ENCODE results near the gene THSD8. TPM values are rescaled to one million over a fixed set of nuclear protein-coding genes. Genes with fewer than 3 reads are reported as not detected.

The THSD8 gene
- polyA plus RNA-seq, 1 donor from 2014 or later = not detected

GRCh38 chr19:12841094-12841493 lies 39.2 kb downstream of the THSD8 start:
- Histone ChIP-seq H3F3A (ENCODE audit: insufficient read depth, low read length, poor library complexity, severe bottlenecking) (no peaks in the 10 kb centered on the region), H3K9me3 (ENCODE audit: low read length) (no peaks in the 10 kb centered on the region), H3K79me2 (replicated peaks; ENCODE audit: insufficient read depth, low read length) (peaks cover 33% of the 10 kb centered on the region), H3K4me3 (ENCODE audit: low read length) (peak overlapping the region; percentile 92), H3K27ac (ENCODE audit: low read length) (peak overlapping the region; percentile 91), H3K36me3 (ENCODE audit: insufficient read depth, low read length) (peaks cover 5% of the 10 kb centered on the region), H4K20me1 (ENCODE audit: insufficient read depth) (peaks cover 12% of the 10 kb centered on the region), H3K4me2 (ENCODE audit: low read length) (peak overlapping the region; percentile 83), H3K27me3 (ENCODE audit: insufficient read depth, low read depth, low read length) (no peaks in the 10 kb centered on the region), H2AFZ (ENCODE audit: low read depth, low read length) (no peak overlapping the region), H3K9me2 (ENCODE audit: insufficient read depth, low read length) (no peaks in the 10 kb centered on the region), H3K9ac (ENCODE audit: low read length) (peak overlapping the region; percentile 100)
- TF ChIP-seq RAD21 (conservative IDR thresholded peaks at IDR 0.05) (no peak), MXI1 (conservative IDR thresholded peaks at IDR 0.05; ENCODE audit: poor library complexity, severe bottlenecking) (peak; percentile 60), EZH2 (IDR thresholded peaks at IDR 0.05; ENCODE audit: borderline replicate concordance, insufficient read depth, low read length, poor library complexity, severe bottlenecking) (no peak), EP300 (conservative IDR thresholded peaks at IDR 0.05; ENCODE audit: poor library complexity, severe bottlenecking) (peak; percentile 12), POLR2AphosphoS5 (IDR thresholded peaks at IDR 0.05) (no peak)
- TF ChIP-seq, protein P1, sequence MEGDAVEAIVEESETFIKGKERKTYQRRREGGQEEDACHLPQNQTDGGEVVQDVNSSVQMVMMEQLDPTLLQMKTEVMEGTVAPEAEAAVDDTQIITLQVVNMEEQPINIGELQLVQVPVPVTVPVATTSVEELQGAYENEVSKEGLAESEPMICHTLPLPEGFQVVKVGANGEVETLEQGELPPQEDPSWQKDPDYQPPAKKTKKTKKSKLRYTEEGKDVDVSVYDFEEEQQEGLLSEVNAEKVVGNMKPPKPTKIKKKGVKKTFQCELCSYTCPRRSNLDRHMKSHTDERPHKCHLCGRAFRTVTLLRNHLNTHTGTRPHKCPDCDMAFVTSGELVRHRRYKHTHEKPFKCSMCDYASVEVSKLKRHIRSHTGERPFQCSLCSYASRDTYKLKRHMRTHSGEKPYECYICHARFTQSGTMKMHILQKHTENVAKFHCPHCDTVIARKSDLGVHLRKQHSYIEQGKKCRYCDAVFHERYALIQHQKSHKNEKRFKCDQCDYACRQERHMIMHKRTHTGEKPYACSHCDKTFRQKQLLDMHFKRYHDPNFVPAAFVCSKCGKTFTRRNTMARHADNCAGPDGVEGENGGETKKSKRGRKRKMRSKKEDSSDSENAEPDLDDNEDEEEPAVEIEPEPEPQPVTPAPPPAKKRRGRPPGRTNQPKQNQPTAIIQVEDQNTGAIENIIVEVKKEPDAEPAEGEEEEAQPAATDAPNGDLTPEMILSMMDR (IDR thresholded peaks at IDR 0.05; ENCODE audit: poor library complexity, severe bottlenecking) = no peak

GRCh38 chr19:12842511-12842910 lies 40.6 kb downstream of the THSD8 start:
- H3K79me2 ChIP-seq (replicated peaks; ENCODE audit: insufficient read depth, low read length) = peaks cover 33% of the 10 kb centered on the region

More at GRCh38 chr19:12842511-12842910, 40.6 kb downstream of the THSD8 start:
- Histone ChIP-seq H3K9me2 (ENCODE audit: insufficient read depth, low read length) (no peaks in the 10 kb centered on the region), H3K27me3 (ENCODE audit: insufficient read depth, low read depth, low read length) (no peaks in the 10 kb centered on the region), H4K20me1 (ENCODE audit: insufficient read depth) (peaks cover 12% of the 10 kb centered on the region), H3K36me3 (ENCODE audit: insufficient read depth, low read length) (peaks cover 5% of the 10 kb centered on the region), H3K9ac (ENCODE audit: low read length) (no peak overlapping the region), H3K27ac (ENCODE audit: low read length) (no peak overlapping the region), H2AFZ (ENCODE audit: low read depth, low read length) (no peak overlapping the region), H3K4me2 (ENCODE audit: low read length) (no peak overlapping the region), H3K4me3 (ENCODE audit: low read length) (peak overlapping the region; percentile 24), H3F3A (ENCODE audit: insufficient read depth, low read length, poor library complexity, severe bottlenecking) (no peaks in the 10 kb centered on the region), H3K9me3 (ENCODE audit: low read length) (no peaks in the 10 kb centered on the region)
- TF ChIP-seq EZH2 (IDR thresholded peaks at IDR 0.05; ENCODE audit: borderline replicate concordance, insufficient read depth, low read length, poor library complexity, severe bottlenecking) = no peak
- no peak for TF ChIP-seq TAF1 (IDR thresholded peaks at IDR 0.05; ENCODE audit: low read depth)
- TF ChIP-seq MXI1 (conservative IDR thresholded peaks at IDR 0.05; ENCODE audit: poor library complexity, severe bottlenecking) = no peak
- TF ChIP-seq RAD21 (conservative IDR thresholded peaks at IDR 0.05) = no peak
- no peak for TF ChIP-seq POLR2AphosphoS5 (IDR thresholded peaks at IDR 0.05)
- TF ChIP-seq EP300 (conservative IDR thresholded peaks at IDR 0.05; ENCODE audit: poor library complexity, severe bottlenecking) = no peak
- TF ChIP-seq, protein P1 (IDR thresholded peaks at IDR 0.05; ENCODE audit: poor library complexity, severe bottlenecking) = no peak
- no peak for TF ChIP-seq SMC3 (conservative IDR thresholded peaks at IDR 0.05; ENCODE audit: poor library complexity)
- no peak for TF ChIP-seq REST (IDR thresholded peaks at IDR 0.05; ENCODE audit: borderline replicate concordance)
